A673 (cell line): ENCODE measurements around the gene GPX3. TPM values are rescaled to one million over a fixed set of nuclear protein-coding genes. Genes with fewer than 3 reads are reported as not detected.

ENCODE experiments used
- BruUV-seq: library from RNA; stranded (reverse); fragments of 400-500 nt; replicated peaks from 2 replicates; lab custom pipeline; 2021; lab: Mats Ljungman, UMichigan
- CTCF ChIA-PET: fragments of 300-600 bp; sonication (Branson Sonifier 250); formaldehyde crosslinking; loops from one replicate; lab custom pipeline; 2022; ENCODE audit warnings: antibody characterized with exemption; lab: Charles Lee
- POLR2A ChIA-PET: fragments of 300-600 bp; sonication (Branson Sonifier 250); formaldehyde crosslinking; loops from one replicate; lab custom pipeline; 2022; ENCODE audit warnings: antibody characterized with exemption; ENCODE audit not compliant: low non-redundant PET; lab: Charles Lee
- DNase-seq: peaks from one replicate; pipeline ENCODE4 v3.0.0-alpha.2; 2015; ENCODE audit warnings: low spot score
- H3K27ac ChIP-seq: fragments of 200-600 bp; sonication (generic); 2 replicates; pipeline ENCODE4 v1.5.1; 2016; ENCODE audit warnings: mixed run types, low read depth, mild to moderate bottlenecking, mixed read lengths, antibody characterized with exemption, low read length; ENCODE audit not compliant: poor library complexity, severe bottlenecking
- H3K27me3 ChIP-seq: fragments of 200-600 bp; sonication (generic); replicated peaks from 2 replicates; pipeline ENCODE4 v1.6.1; 2017; ENCODE audit warnings: mixed run types, low read depth, mild to moderate bottlenecking, mixed read lengths, antibody characterized with exemption, low read length; ENCODE audit not compliant: insufficient read depth, poor library complexity
- H3K36me3 ChIP-seq: fragments of 200-600 bp; sonication (generic); 2 replicates; pipeline ENCODE4 v1.6.1; 2016; ENCODE audit warnings: mixed run types, mild to moderate bottlenecking, mixed read lengths, antibody characterized with exemption, low read length; ENCODE audit not compliant: insufficient read depth, poor library complexity, severe bottlenecking
- H3K4me1 ChIP-seq: fragments of 200-600 bp; sonication (generic); 2 replicates; pipeline ENCODE4 v1.6.1; 2017; ENCODE audit warnings: mixed run types, mild to moderate bottlenecking, mixed read lengths, antibody characterized with exemption, low read length; ENCODE audit not compliant: insufficient read depth, poor library complexity, severe bottlenecking
- H3K4me3 ChIP-seq: fragments of 200-600 bp; sonication (generic); 2 replicates; pipeline ENCODE4 v1.5.1; 2016; ENCODE audit warnings: low read depth, mixed run types, mild to moderate bottlenecking, mixed read lengths, low read length; ENCODE audit not compliant: poor library complexity, severe bottlenecking
- H3K9me3 ChIP-seq: fragments of 200-600 bp; sonication (generic); 2 replicates; pipeline ENCODE4 v1.6.1; 2016; ENCODE audit warnings: mixed run types, low read depth, mild to moderate bottlenecking, mixed read lengths, antibody characterized with exemption, low read length; ENCODE audit not compliant: poor library complexity, severe bottlenecking
- CTCF ChIP-seq: fragments of 300-800, 200-600 bp; sonication (generic); conservative IDR thresholded peaks from 2 replicates; pipeline ENCODE4 v1.5.1; 2017; ENCODE audit warnings: low read depth, mild to moderate bottlenecking, antibody characterized with exemption, low read length, moderate library complexity, mixed read lengths
- EZH2 ChIP-seq: fragments of 200-600 bp; sonication (generic); IDR thresholded peaks from 2 replicates; pipeline ENCODE4 v1.6.1; 2017; ENCODE audit warnings: borderline replicate concordance, low read depth, mild to moderate bottlenecking, mixed read lengths, antibody characterized with exemption, low read length; ENCODE audit not compliant: poor library complexity, severe bottlenecking
- intact Hi-C: fragments of 100-400 bp; cut with micrococcal nuclease; formaldehyde crosslinking; loops from one replicate; pipeline ENCODE4 v1.10.0; 2022; ENCODE audit not compliant: unreplicated experiment
- total RNA-seq: library from RNA; stranded (reverse); gene quantifications from 2 replicates; pipeline ENCODE4 v1.2.3, GENCODE V29; 2021

GPX3 gene
- total RNA-seq, 1 experiment from 2014 or later, result 0.19 TPM

GRCh38 chr5:151026679-151027078 is 6.3 kb downstream of the GPX3 start:
- no peaks in the 10 kb centered on the region for H3K27me3 ChIP-seq
- ChIA-PET POLR2A (no interaction called here), CTCF (no interaction called here)
- BruUV-seq, result no TSS peak
- H3K36me3 ChIP-seq, result no peaks in the 10 kb centered on the region
- H3K9me3 ChIP-seq, result no peaks in the 10 kb centered on the region
- no peaks in the 10 kb centered on the region for H3K4me1 ChIP-seq
- H3K27ac ChIP-seq, result no peak overlapping the region
- TF ChIP-seq EZH2 (no peak), CTCF (no peak)
- intact Hi-C loops, result no loop called here
- H3K4me3 ChIP-seq, result no peak overlapping the region
- no peak for DNase-seq

- Histone ChIP-seq H3K27ac (no peak overlapping the region), H3K36me3 (no peaks in the 10 kb centered on the region), H3K4me1 (no peaks in the 10 kb centered on the region), H3K27me3 (no peaks in the 10 kb centered on the region), H3K9me3 (no peaks in the 10 kb centered on the region), H3K4me3 (no peak overlapping the region)
- BruUV-seq, result no TSS peak
- intact Hi-C loops, result no loop called here
- TF ChIP-seq EZH2 (no peak), CTCF (no peak)
- POLR2A ChIA-PET, result no interaction called here
- CTCF ChIA-PET, result no interaction called here
- DNase-seq, result no peak
Measured at GRCh38 chr5:151027961-151028479, 7.6 kb downstream of the GPX3 start.

- Histone ChIP-seq H3K4me1 (no peaks in the 10 kb centered on the region), H3K4me3 (no peak overlapping the region), H3K36me3 (no peaks in the 10 kb centered on the region), H3K27ac (no peak overlapping the region), H3K27me3 (no peaks in the 10 kb centered on the region), H3K9me3 (no peaks in the 10 kb centered on the region)
- intact Hi-C loops, result no loop called here
- no peak for TF ChIP-seq CTCF
- DNase-seq, result no peak
- CTCF ChIA-PET, result interaction anchor here (0.7 kb wide), 1 partner anchor 24 kb away, joined by 8 read pairs; no protein-coding TSS in a partner anchor
- BruUV-seq, result no TSS peak
- POLR2A ChIA-PET, result no interaction called here
Measured at GRCh38 chr5:151028717-151029116, 8.3 kb downstream of the GPX3 start.
